ENCODE data around the gene CYP3A4.

Gene CYP3A4

GRCh38 chr7:99825873-99826272 is 41.9 kb upstream of the CYP3A4 start:
- TF ChIP-seq CTCF (IDR thresholded peaks at IDR 0.05; ENCODE audit: control insufficient read depth, extremely low read depth, insufficient read depth) = no peak
- no peak overlapping the region for H3K4me3 ChIP-seq (ENCODE audit: low read depth, low read length)
- no peak for DNase-seq (ENCODE audit: low read depth)

- DNase-seq (ENCODE audit: low read depth) = no peak
- no peak overlapping the region for H3K4me3 ChIP-seq (ENCODE audit: low read depth, low read length)
- TF ChIP-seq CTCF (IDR thresholded peaks at IDR 0.05; ENCODE audit: control insufficient read depth, extremely low read depth, insufficient read depth) = no peak
These were observed 41.5 kb upstream of the CYP3A4 start for GRCh38 chr7:99825452-99825851.

GRCh38 chr7:99824091-99824490 is 40.1 kb upstream of the CYP3A4 start:
- no peak for TF ChIP-seq CTCF (IDR thresholded peaks at IDR 0.05; ENCODE audit: control insufficient read depth, extremely low read depth, insufficient read depth)
- DNase-seq (ENCODE audit: low read depth) = no peak
- H3K4me3 ChIP-seq (ENCODE audit: low read depth, low read length) = no peak overlapping the region

- DNase-seq (ENCODE audit: low read depth) = no peak
- no peak overlapping the region for H3K4me3 ChIP-seq (ENCODE audit: low read depth, low read length)
- TF ChIP-seq CTCF (IDR thresholded peaks at IDR 0.05; ENCODE audit: control insufficient read depth, extremely low read depth, insufficient read depth) = no peak
These were observed 39.0 kb upstream of the CYP3A4 start for GRCh38 chr7:99822731-99823718.

- H3K4me3 ChIP-seq (ENCODE audit: low read depth, low read length) = no peak overlapping the region
- DNase-seq (ENCODE audit: low read depth) = no peak
- TF ChIP-seq CTCF (IDR thresholded peaks at IDR 0.05; ENCODE audit: control insufficient read depth, extremely low read depth, insufficient read depth) = no peak
These were observed 36.5 kb upstream of the CYP3A4 start for GRCh38 chr7:99820408-99821027.

- no peak for TF ChIP-seq CTCF (IDR thresholded peaks at IDR 0.05; ENCODE audit: control insufficient read depth, extremely low read depth, insufficient read depth)
These were observed 24.8 kb upstream of the CYP3A4 start for GRCh38 chr7:99808766-99809165.

More at GRCh38 chr7:99808766-99809165, 24.8 kb upstream of the CYP3A4 start:
- H3K4me3 ChIP-seq (ENCODE audit: low read depth, low read length) = no peak overlapping the region
- no peak for DNase-seq (ENCODE audit: low read depth)
